ENCODE measurements around the gene KNCN. TPM values are rescaled to one million over a fixed set of nuclear protein-coding genes. Genes with fewer than 3 reads are reported as not detected.

KNCN gene
- total RNA-seq, 1 donor: not detected

DNA sequence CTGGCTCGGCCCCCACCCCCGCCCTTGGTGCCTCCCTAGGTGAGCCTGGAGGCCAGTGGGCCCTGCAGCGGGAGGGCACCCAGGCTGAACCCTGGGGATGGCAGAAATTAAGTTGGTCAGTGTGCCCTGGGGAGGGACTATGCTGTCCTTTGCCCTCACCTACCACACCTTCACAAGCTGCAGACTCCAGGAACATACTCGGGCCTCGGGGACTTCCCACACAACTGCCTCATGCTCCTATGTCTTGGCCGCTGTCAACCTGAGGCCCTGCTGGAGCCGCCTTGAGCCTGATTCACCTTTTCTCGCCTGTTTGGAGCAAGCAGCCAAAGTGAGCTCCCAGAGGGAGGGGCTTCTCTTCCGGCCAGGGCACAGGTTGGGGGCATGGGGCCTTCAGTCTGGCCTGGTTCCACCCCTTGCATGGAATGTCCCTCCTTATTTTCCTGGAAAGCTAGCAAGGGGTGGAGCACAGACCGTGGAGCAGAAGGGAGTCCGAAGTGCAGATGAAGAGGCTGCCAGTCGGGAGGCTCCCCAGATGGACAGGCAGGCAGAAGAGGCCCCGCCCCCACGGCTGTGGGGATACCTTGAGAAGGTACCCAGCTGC, 24.7 kb downstream of the KNCN start:
- H3K4me3 ChIP-seq (ENCODE audit: low read depth, low read length): no peak overlapping the region
- TF ChIP-seq, protein P1, sequence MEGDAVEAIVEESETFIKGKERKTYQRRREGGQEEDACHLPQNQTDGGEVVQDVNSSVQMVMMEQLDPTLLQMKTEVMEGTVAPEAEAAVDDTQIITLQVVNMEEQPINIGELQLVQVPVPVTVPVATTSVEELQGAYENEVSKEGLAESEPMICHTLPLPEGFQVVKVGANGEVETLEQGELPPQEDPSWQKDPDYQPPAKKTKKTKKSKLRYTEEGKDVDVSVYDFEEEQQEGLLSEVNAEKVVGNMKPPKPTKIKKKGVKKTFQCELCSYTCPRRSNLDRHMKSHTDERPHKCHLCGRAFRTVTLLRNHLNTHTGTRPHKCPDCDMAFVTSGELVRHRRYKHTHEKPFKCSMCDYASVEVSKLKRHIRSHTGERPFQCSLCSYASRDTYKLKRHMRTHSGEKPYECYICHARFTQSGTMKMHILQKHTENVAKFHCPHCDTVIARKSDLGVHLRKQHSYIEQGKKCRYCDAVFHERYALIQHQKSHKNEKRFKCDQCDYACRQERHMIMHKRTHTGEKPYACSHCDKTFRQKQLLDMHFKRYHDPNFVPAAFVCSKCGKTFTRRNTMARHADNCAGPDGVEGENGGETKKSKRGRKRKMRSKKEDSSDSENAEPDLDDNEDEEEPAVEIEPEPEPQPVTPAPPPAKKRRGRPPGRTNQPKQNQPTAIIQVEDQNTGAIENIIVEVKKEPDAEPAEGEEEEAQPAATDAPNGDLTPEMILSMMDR (IDR thresholded peaks at IDR 0.05; ENCODE audit: insufficient read depth, low read depth, low read length): no peak
- no peak for DNase-seq (ENCODE audit: low read depth)

DNA sequence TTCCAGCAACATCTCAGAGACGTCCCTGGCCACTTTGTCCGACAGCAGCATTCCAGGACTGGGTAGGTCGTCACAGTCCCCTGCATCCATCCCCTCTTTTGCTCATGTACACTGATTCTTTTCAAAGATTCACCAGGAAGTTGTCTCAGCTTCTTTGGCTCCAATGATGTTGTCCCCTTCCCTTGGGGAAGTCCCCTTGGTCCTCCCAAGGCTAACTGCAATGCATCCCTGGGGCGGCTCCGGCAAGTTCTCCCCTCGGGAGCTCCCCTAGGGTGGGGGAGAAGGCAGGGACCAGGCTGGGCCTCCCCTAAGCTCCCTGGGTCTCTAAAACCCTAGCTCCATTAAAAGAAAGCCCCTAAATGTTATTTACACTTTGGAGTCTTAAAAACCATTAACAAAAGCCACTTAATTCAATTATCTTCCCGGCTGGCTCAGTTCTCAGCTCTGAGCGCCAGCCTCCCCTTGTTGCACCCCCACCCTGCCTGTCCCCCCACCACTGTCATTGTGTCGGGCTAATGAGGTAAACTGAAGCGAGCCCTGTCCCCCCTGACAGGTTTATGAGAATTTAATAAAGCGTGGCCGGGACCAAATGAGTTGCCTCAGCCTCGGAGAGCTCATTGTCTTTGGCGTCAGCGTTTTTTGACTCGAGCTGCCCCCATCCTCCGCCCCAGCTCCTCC, 25.3 kb downstream of the KNCN start:
- DNase-seq (ENCODE audit: low read depth): no peak
- TF ChIP-seq, protein P1 (IDR thresholded peaks at IDR 0.05; ENCODE audit: insufficient read depth, low read depth, low read length): no peak
- no peak overlapping the region for H3K4me3 ChIP-seq (ENCODE audit: low read depth, low read length)

- TF ChIP-seq, protein P1 (IDR thresholded peaks at IDR 0.05; ENCODE audit: insufficient read depth, low read depth, low read length): no peak
- no peak overlapping the region for H3K4me3 ChIP-seq (ENCODE audit: low read depth, low read length)
- DNase-seq (ENCODE audit: low read depth): no peak
Observed at GRCh38 chr1:46525253-46525983, 26.0 kb downstream of the KNCN start.

DNA sequence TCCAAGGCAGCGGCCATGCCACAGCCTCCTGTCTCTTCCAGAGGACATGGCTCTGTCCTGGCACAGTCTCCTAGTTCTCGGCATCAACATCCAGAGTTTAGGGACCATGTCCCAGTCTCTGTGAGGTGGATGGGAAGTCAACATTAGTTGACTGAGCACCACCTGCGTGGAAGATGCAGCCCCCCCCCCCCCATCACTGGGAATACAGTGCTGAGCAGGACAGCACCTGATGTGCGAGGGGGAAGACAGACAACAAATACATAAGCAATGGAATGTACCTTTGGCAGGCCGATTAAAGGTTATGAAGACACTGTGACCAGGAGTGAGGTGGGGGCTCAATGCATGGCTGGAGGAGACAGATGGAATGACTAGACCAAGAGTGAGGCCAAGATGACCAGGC, 26.6 kb downstream of the KNCN start:
- TF ChIP-seq, protein P1 (IDR thresholded peaks at IDR 0.05; ENCODE audit: insufficient read depth, low read depth, low read length): no peak
- DNase-seq (ENCODE audit: low read depth): no peak
- H3K4me3 ChIP-seq (ENCODE audit: low read depth, low read length): no peak overlapping the region

DNA sequence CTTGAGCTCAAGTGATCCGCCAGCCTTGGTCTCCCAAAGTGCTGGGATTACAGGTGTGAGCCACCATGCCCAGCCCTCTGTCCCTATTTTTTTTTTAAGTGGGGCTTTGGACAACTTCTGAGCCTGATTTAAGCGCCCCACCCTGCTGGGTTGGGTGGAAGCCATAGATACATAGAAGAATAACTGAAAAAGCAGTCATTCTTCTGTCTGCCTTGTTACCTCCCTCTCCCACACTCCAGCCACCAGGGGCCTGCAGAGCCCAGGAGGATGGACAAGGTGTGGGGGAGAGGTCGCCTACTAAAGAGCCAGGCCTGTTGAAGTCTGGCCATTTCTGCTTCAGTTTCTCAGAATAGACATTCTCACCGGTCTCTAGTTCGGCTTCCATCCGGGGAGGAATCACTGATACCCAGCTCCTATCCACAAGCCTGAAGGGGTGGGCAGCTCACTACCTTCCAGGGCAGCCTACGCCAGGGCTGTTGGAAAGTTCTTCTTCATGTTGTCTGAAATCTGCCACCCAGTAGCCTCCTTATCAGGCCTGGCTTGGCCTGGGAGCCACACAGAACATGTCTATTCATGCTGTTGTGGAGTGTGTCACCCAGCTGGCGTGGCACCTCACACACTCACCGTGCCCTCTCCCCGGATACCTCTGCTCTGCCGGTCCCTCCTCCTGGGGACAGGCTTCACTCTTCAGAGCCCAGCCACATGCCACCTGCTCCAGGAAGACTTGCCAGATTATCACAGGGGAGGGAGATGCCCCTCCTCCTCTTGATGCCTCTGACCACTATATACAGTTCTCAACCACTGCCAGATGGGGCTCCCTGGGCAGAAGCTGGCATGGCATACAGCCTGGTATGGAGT, 27.7 kb downstream of the KNCN start:
- H3K4me3 ChIP-seq (ENCODE audit: low read depth, low read length): no peak overlapping the region
- no peak for DNase-seq (ENCODE audit: low read depth)
- TF ChIP-seq, protein P1 (IDR thresholded peaks at IDR 0.05; ENCODE audit: insufficient read depth, low read depth, low read length): no peak

DNA sequence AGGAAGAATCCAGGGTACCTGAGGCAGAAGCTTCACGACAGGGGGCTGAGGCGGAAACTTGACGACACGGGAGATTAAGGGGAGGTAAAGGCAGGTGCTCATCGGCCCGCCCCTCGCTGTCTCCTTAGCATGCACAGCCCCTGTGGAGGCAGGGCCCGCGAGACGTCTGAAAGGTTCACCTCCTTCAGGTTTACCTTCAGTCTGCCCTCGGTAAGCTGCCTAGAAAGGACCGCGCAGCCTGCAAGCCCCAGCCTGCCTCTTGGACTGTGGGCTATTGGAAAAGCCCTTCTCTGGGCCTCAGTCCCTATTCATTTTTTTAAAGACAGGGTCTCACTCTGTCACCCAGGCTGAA, 28.5 kb downstream of the KNCN start:
- DNase-seq (ENCODE audit: low read depth): no peak
- TF ChIP-seq, protein P1 (IDR thresholded peaks at IDR 0.05; ENCODE audit: insufficient read depth, low read depth, low read length): no peak
- H3K4me3 ChIP-seq (ENCODE audit: low read depth, low read length): no peak overlapping the region
